ENCODE measurements around the gene PPM1N.

The PPM1N gene

DNA sequence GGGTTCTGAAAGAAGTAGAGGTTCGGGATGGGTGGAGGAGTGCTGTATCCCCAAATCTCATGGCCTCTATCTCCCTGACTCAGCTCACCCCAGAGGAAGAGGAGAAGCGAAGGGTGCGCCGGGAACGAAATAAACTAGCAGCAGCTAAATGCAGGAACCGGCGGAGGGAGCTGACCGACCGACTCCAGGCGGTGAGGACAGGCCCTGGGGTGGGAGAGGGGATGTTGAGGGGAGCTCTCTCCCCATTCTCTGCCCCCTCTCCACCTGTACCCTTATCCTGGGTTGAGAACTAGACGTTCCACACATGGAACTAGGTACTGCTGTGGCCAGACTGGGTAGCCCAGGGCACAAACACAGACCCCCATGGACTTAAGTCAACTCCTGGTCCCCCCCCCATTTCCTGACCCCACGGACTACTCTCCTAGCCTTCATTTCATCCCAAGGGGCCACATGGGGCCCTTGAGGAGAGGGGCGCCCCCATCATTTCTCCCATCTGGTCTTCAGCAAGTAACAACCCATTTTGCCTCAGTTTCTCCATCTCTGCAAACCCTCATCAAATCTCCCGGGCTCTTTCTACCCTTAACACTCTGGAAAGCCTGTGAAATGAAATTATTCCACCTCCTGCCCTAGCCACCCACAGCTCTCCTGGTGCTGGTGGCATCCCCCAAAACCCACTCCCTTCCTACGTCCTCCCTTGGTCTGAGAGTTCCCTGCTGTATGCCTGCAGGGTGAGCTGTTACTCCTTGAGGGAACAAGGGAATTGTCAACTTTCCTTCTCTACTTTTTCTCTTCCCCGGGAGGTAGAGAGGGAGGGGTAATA lies 26.9 kb upstream of the PPM1N start:
- DNase-seq = no peak

DNA sequence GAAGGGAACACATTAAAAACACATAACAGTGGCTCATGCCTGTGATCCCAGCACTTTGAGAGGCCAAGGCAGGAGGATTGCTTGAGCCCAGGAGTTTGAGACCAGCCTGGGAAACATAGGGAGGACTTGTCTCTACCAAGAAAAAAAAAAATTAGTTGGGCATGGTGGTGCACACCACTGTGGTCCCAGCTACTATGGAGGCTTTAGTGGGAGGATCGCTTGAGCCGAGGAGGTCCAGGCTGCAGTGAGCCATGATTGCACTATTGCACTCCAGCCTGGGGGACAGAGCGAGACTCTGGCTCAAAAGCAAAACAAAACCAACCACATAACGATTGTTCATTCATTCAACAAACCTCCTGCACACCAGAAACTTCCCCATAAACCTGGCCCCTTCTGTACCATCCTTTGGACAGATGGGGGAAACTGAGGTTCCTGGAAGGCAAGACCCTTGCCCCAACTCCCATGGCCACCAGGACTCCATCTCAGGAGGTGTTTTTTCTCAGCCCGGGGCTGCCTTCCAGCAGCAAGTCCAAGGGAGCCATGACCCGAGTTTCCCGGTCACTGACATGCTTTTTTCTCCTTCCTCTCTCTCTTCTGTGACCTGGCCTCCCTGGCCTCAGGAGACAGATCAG lies 26.2 kb upstream of the PPM1N start:
- no peak for DNase-seq

DNA sequence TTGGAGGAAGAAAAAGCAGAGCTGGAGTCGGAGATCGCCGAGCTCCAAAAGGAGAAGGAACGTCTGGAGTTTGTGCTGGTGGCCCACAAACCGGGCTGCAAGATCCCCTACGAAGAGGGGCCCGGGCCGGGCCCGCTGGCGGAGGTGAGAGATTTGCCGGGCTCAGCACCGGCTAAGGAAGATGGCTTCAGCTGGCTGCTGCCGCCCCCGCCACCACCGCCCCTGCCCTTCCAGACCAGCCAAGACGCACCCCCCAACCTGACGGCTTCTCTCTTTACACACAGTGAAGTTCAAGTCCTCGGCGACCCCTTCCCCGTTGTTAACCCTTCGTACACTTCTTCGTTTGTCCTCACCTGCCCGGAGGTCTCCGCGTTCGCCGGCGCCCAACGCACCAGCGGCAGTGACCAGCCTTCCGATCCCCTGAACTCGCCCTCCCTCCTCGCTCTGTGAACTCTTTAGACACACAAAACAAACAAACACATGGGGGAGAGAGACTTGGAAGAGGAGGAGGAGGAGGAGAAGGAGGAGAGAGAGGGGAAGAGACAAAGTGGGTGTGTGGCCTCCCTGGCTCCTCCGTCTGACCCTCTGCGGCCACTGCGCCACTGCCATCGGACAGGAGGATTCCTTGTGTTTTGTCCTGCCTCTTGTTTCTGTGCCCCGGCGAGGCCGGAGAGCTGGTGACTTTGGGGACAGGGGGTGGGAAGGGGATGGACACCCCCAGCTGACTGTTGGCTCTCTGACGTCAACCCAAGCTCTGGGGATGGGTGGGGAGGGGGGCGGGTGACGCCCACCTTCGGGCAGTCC lies 25.5 kb upstream of the PPM1N start:
- DNase-seq = no peak

DNA sequence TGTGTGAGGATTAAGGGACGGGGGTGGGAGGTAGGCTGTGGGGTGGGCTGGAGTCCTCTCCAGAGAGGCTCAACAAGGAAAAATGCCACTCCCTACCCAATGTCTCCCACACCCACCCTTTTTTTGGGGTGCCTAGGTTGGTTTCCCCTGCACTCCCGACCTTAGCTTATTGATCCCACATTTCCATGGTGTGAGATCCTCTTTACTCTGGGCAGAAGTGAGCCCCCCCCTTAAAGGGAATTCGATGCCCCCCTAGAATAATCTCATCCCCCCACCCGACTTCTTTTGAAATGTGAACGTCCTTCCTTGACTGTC lies 24.9 kb upstream of the PPM1N start:
- no peak for DNase-seq

DNA sequence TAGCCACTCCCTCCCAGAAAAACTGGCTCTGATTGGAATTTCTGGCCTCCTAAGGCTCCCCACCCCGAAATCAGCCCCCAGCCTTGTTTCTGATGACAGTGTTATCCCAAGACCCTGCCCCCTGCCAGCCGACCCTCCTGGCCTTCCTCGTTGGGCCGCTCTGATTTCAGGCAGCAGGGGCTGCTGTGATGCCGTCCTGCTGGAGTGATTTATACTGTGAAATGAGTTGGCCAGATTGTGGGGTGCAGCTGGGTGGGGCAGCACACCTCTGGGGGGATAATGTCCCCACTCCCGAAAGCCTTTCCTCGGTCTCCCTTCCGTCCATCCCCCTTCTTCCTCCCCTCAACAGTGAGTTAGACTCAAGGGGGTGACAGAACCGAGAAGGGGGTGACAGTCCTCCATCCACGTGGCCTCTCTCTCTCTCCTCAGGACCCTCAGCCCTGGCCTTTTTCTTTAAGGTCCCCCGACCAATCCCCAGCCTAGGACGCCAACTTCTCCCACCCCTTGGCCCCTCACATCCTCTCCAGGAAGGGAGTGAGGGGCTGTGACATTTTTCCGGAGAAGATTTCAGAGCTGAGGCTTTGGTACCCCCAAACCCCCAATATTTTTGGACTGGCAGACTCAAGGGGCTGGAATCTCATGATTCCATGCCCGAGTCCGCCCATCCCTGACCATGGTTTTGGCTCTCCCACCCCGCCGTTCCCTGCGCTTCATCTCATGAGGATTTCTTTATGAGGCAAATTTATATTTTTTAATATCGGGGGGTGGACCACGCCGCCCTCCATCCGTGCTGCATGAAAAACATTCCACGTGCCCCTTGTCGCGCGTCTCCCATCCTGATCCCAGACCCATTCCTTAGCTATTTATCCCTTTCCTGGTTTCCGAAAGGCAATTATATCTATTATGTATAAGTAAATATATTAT lies 24.3 kb upstream of the PPM1N start:
- DNase-seq = no peak

DNA sequence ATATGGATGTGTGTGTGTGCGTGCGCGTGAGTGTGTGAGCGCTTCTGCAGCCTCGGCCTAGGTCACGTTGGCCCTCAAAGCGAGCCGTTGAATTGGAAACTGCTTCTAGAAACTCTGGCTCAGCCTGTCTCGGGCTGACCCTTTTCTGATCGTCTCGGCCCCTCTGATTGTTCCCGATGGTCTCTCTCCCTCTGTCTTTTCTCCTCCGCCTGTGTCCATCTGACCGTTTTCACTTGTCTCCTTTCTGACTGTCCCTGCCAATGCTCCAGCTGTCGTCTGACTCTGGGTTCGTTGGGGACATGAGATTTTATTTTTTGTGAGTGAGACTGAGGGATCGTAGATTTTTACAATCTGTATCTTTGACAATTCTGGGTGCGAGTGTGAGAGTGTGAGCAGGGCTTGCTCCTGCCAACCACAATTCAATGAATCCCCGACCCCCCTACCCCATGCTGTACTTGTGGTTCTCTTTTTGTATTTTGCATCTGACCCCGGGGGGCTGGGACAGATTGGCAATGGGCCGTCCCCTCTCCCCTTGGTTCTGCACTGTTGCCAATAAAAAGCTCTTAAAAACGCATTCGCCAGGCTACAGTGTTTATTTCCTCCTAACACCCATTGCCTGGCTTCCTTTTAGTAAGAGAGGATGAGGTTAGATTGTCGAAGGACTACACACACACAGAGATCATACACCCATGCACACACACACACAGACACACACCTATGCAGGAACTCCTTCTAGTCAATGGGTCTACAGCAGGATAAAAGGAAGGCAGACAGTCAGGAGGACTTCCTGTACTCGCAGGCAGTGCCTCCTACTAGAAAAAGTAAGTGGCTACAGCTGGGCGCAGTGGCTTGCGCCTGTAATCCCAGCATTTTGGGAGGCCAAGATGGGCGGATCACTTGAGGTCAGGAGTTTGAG lies 23.4 kb upstream of the PPM1N start:
- DNase-seq = no peak

DNA sequence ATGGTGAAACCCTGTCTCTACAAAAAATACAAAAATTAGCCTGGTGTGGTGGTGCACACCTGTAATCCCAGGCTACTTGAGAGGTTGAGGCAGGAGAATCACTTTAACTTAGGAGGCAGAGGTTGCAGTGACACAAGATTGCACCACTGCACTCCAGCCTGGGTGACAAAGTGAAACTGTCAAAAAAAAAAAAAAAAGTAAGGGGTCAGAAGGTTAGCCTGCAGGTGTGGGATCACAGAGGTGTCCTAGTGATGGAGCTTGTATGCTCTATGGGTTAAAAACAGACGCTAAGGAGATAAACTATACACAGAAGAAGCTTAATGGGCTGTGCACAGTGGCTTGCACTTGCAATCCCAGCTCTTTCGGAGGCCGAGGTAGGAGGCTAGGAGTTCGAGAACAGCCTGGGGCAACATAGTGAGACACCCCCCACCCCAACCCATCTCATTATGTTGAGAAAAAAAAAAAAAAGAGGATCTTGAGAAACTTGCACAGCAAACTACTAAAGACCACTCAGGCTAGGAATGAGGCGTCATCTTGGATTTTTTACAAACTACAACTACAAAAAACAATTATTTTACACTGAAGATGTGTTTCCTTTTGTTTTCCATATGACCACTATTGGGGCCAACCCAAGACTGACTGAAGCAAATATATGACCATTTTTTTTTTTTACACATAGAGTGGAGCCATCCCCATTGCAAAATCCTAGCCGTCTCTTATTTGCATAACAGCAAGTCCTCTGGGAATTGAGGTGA lies 22.5 kb upstream of the PPM1N start:
- DNase-seq = no peak

DNA sequence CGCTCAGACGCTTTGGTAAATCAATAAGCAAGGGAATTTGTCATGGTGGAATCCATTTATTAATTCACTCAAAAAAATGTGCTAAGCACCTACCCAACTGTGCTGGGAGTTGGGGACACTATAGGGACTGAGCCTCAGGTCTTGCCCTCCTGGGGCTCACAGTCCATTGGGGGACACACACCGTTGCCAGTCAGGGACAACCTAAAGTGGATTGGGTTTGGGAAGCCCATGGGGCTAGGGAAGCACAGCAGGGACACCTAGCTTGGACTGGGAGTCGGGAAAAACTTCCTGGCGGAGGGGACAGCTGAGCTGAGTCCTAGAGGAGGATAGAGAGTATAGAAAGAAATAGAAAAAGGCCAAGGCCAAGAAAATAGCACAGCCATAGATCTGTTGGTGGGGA lies 21.9 kb upstream of the PPM1N start:
- DNase-seq = no peak

DNA sequence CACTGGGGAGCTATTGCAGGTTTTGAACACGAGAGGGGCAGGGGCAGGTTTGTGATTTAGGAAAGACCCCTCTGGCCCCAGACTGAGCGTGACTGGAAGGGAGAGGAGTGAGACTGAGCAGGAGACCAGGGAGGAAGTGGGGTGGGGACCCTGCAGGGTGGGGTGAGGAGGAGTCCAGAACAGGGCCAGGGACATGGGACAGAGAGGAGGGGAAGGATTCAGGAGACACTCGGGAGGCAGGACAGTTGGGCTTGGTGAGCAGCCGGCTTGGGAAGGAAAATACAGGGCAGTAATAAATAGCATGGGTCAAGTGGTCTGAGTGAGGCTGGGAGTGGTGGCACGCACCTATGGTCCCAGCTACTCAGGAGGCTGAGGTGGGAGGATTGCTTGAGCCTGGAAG lies 21.1 kb upstream of the PPM1N start:
- DNase-seq = no peak

DNA sequence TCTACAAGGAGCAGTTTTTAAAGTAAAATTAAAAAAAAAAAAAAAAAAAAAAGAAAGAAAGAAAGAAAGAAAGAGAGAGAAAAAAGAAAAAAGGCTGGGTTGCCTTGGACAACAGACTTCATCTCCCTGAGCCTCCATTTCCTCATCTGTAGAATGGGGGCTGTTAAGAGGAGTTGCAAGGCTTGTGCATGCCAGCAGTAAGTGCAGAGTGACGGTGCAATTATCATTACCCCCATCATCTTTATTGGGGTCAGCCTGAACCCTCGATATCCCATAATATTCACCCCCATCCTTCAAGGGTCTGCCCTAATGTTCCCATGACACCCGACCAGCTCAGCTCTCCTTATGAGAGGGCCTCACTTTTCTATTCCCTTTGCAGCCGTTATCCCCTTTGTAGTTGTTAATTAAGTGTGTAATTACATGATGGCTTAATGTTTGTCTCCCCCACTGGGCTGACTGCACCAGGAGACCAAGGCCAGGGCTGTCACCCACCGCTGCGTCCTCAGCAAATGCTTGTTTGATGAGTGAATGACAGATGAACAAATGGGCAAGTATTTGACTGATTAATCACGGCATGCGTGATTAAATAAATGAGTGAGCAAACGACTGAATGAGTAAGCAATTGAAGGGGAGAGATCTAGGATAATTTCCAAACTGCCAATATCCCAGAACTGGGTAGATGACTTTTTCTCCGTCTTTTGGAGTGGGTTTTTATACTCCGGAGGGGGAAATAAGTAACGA lies 20.4 kb upstream of the PPM1N start:
- peak; percentile 23 to 62 for DNase-seq

DNA sequence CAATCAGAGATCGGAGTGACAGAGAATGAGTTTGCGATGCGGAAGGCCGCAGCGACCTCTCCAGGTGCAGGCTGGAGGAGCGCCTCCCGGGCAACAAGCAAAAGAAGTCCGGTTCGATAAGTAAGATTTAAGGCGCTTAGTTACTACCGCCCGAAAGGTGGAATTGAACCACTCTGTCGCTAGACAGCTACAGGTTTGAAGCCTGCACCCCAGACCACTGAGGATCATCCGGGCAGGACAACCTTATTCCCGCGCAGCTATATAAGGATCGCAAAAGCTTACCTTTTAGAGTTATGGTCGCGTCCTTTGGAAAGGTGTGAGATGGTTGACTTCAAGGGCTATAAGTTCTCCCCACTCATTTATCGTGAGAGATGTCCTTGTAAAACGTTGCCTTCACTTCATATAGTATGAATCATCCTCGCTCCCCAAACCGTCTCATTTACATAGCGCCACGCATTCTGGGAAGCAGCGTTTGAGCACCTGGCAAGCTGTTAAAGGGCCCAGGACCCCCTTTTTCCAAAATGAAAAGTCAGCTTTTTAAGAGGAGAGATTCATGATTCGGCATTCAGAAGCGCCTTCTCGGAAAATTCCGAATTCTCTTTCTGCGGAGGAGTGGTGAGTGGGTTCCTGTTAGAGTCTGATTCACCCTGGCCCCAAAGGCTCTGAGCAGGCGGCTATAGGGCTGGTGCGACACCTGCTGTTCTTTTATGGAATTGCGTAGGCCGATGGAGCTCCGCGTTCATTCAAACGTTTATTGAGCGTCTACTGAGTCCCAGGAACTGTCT lies 19.6 kb upstream of the PPM1N start:
- peak; percentile 79 to 86 for DNase-seq

DNA sequence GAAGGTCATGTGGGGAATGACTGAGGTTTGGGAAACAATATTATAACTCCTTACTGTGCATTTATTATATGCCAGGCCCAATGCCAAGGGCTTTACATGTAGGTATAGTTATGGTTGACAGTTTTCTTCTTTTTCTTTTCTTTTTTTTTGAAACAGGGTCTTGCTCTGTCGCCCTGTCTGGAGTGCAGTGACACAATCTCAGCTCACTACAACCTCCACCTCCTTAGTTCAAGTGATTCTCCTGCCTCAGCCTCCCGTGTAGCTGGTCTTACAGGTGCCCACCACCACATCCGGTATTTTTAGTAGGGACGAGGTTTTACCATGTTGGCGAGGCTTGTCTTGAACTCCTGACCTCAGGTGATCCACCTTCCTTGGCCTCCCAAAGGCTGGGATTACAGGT lies 15.2 kb upstream of the PPM1N start:
- no peak for DNase-seq

DNA sequence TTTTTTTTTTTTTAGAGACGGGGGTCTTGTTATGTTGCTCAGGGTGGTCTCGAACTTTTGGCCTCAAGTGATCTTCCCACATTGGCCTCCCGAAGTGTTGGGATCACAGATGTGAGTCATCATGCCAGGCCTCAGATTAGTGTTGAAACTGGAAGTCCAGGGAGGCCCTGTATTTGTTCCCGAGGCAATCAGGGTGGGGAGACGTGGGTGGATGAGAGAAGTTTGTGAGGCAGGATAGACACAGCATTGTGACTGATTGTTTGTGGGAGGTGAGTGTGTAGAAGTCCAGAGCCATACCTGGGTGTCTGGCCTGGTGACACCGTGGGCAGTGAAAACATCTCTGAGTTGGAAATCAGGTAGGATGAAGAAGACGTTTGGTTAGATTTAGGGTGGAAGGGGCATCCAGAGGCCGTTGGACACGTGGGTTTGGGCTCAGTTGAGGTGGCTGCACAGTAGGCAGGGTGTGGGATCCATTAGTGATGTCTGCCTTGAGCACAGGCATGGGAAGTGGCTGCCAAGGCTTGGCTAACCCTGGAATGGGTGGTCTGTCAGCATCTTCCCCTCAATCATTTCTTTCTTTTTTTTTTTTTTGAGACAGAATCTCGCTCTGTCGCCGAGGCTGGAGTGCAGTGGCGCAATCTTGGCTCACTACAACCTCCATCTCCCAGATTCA lies 13.8 kb upstream of the PPM1N start:
- DNase-seq = no peak

DNA sequence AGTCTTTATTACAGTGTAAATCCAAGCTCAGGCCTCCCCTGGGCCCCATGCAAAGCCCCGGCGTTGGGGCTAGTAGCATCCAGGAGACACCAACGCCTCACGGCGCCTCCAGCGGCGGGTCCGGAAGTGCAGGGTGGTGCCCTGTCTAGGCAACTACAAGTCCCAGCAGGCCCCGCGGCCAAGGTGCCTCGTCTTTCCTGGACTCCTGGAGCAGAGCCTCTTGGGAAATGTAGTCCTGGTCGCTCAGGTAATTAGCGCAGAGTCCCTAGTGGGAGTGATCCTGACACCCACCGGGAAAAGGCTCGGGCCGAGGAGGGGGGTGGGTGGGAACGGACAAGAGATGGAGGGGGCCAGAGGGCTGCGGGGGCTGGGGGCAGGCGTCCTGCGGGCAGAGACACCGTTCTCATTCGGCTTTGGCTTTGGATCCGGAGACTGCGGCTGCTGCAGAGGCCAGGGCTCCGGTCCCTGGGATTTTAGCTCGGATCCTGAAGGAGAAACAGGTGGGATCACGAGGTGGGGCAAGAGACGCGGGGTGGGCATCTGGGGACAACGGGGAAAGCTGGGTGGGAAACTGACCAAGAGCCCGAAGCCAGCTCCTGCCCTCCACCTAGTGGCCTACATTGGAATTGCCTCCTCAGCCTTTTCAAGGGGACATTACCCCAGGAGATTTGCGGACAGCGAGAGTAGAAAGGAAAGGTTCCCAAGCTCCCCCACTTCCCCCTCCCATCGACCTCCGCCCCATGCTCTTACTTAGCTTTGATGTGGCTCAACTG lies 12.8 kb upstream of the PPM1N start:
- DNase-seq = peak; percentile 95

DNA sequence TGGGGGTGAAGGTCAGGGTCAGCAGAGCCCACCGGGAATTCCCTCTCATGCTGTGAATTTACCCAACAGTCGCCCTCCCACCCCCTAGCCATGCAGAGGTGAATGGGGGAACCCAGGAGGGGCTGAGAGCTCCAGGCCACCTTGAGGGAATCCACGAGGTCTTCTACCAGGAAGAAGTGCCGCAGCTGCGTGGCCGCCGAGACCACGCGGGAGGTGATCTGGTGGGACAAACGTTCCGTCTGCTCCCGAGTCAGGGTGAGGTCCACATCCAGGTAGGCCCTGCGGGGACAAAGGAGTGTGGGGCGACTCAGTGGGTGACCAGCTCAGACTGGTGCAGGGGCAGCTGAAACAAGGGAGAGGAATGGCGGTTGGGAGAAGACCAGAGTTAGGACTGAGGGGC lies 9.5 kb upstream of the PPM1N start:
- DNase-seq = no peak

DNA sequence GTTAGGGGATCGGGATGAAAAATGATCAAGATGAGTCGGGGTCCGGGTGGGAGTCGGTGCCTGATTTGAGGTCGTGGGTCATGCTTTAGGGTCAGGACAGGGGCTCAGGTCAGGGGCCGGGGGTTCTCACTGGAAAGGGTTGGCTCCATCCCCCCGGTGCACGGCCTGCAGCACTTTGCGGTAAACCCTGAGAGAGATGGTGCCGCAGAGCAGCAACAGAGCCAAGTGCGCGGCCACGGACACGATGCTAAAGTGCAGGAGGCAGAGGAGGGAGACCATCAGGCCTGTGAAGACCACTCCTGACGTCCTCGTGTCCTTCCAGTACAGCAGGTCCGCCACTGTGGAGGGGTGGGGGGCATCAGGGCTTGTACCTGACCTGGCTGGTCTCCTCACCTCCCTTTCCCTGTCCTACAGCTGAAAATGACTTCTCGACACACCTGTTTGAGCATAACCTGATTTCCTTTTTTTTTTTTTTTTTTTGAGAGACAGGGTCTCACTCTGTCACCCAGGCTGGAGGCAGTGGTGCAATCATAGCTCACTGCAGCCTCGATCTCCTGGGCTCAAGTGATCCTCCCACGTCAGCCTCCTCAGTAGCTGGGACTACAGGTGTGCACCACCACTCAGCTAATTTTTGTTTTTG lies 8.9 kb upstream of the PPM1N start:
- no peak for DNase-seq

DNA sequence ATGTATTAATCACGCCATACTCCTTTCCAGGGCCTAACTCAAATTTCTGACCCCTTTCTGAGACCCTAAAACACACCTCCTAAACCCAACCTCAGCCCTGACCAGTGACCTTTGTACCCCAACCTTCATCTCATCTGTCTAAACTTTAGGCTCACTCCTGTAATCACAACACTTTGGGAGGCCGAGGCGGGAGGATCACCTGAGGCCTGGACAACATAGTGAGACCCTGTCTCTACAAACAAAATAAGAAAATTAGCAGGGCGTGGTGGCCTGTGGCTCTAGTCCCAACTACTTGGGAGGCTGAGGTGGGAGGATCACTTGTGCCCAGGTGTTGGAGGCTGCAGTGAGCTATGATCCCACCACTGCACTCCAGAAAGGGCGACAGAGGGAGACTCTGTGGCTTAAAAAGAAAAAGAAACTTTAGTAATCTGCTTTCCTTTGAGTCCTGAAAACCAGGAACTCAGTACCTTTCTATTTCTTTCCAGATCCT lies 6.1 kb upstream of the PPM1N start:
- DNase-seq = no peak

Data from NCI-H2081 (cell line).